ENCODE data around the gene CNPY3.

Gene CNPY3

GRCh38 chr6:42896178-42896719, 33.0 kb upstream of the CNPY3 start:
- no peak for TF ChIP-seq ZNF175 (tag by site-specific recombination; IDR thresholded peaks at IDR 0.05)
- TF ChIP-seq SP7 (tag by site-specific recombination; IDR thresholded peaks at IDR 0.05): peak; percentile 100
- Histone ChIP-seq H3K4me3 (ENCODE audit: low read depth, low read length) (no peak overlapping the region), H3K4me1 (ENCODE audit: control insufficient read depth, insufficient read depth, low read length) (no peaks in the 10 kb centered on the region), H3K9me3 (ENCODE audit: control insufficient read depth, insufficient read depth, low read depth, low read length) (no peaks in the 10 kb centered on the region), H3K27ac (ENCODE audit: extremely low read depth, low read depth, low read length) (no peak overlapping the region), H3K36me3 (ENCODE audit: control insufficient read depth in 2 of 2, insufficient read depth in 1 of 2, low read length in 2 of 2) (no peaks in the 10 kb centered on the region)
- CTCF ChIA-PET: interaction anchor here (0.6 to 1.0 kb wide), 4 partner anchors 20 to 681 kb away, joined by 3 read pairs; no protein-coding TSS in a partner anchor
- POLR2A ChIA-PET: no interaction called here

- Histone ChIP-seq H3K9me3 (ENCODE audit: control insufficient read depth, insufficient read depth, low read depth, low read length) (no peaks in the 10 kb centered on the region), H3K4me1 (ENCODE audit: control insufficient read depth, insufficient read depth, low read length) (no peaks in the 10 kb centered on the region; the same call in 1 of the 2 replicates), H3K4me3 (ENCODE audit: low read depth, low read length) (no peak overlapping the region), H3K27ac (ENCODE audit: extremely low read depth, low read depth, low read length) (no peak overlapping the region), H3K36me3 (ENCODE audit: control insufficient read depth in 2 of 2, insufficient read depth in 1 of 2, low read length in 2 of 2) (no peaks in the 10 kb centered on the region)
- ChIA-PET POLR2A (no interaction called here), CTCF (interaction anchor here (0.6 to 1.4 kb wide), 13 partner anchors 17 to 729 kb away, joined by 3 to 6 read pairs (median 3); partner anchors contain the start of genes PPP2R5D and RPL7L1)
- TF ChIP-seq ZNF654 (tag by site-specific recombination; IDR thresholded peaks at IDR 0.05; ENCODE audit: low read depth): peak; percentile 55
- TF ChIP-seq ELK4 (IDR thresholded peaks at IDR 0.05; ENCODE audit: borderline replicate concordance, low read depth, low read length): no peak
- TF ChIP-seq ZSCAN5A (tag by site-specific recombination; IDR thresholded peaks at IDR 0.05): no peak
- TF ChIP-seq ZNF513 (tag by site-specific recombination; IDR thresholded peaks at IDR 0.05): no peak
- TF ChIP-seq ZNF140 (tag by site-specific recombination; IDR thresholded peaks at IDR 0.05): no peak
- no peak for TF ChIP-seq ZNF639 (tag by site-specific recombination; IDR thresholded peaks at IDR 0.05)
- TF ChIP-seq CTCF (tag by site-specific recombination; IDR thresholded peaks at IDR 0.05): 0 out of 2 replicates have a peak, but pooled peaks have one; percentile 9
These were observed 30.4 kb upstream of the CNPY3 start for GRCh38 chr6:42898891-42899361.

GRCh38 chr6:42899871-42900270, 29.4 kb upstream of the CNPY3 start:
- no peak overlapping the region for H3K4me3 ChIP-seq (ENCODE audit: low read depth, low read length)
- ChIA-PET CTCF (interaction anchor here (0.7 to 3.4 kb wide), 16 partner anchors 8 to 989 kb away, joined by 3 to 44 read pairs (median 4); partner anchors contain the start of gene PPP2R5D), POLR2A (interaction anchor here (1.5 kb wide), 1 partner anchor 85 kb away, joined by 5 read pairs; the partner anchor contains the start of gene PPP2R5D)
- H3K4me1 ChIP-seq (ENCODE audit: control insufficient read depth, insufficient read depth, low read length): no peaks in the 10 kb centered on the region; the same call in 1 of the 2 replicates
- H3K9me3 ChIP-seq (ENCODE audit: control insufficient read depth, insufficient read depth, low read depth, low read length): no peaks in the 10 kb centered on the region
- no peak overlapping the region for H3K27ac ChIP-seq (ENCODE audit: extremely low read depth, low read depth, low read length)
- no peak for TF ChIP-seq ZNF266 (tag by site-specific recombination; IDR thresholded peaks at IDR 0.05; ENCODE audit: low read depth)
- no peak for TF ChIP-seq ZNF561 (tag by site-specific recombination; IDR thresholded peaks at IDR 0.05; ENCODE audit: borderline replicate concordance)
- no peak for TF ChIP-seq PRDM4 (tag by site-specific recombination; IDR thresholded peaks at IDR 0.05)
- no peak for TF ChIP-seq TSHZ1 (tag by site-specific recombination; IDR thresholded peaks at IDR 0.05; ENCODE audit: borderline replicate concordance)
- no peak for TF ChIP-seq ZNF513 (tag by site-specific recombination; IDR thresholded peaks at IDR 0.05)
- H3K36me3 ChIP-seq (ENCODE audit: control insufficient read depth in 2 of 2, insufficient read depth in 1 of 2, low read length in 2 of 2): no peaks in the 10 kb centered on the region
